ENCODE data around the gene GEMIN7. TPM values are rescaled to one million over a fixed set of nuclear protein-coding genes. Genes with fewer than 3 reads are reported as not detected.

GEMIN7 gene
- total RNA-seq, 2 donors from 2014 or later: 15.8 to 19.5 TPM

GRCh38 chr19:45119582-45119981 is 40.5 kb downstream of the GEMIN7 start:
- DNase-seq (no peak), ATAC-seq (no peak)
- 82 to 83% methylated on average over 3 to 6 of the region's 6 CpGs for WGBS, 2 donors
- no peak overlapping the region for H3K4me3 ChIP-seq
- peaks cover 21% of the 10 kb centered on the region for H3K4me1 ChIP-seq
- no peak overlapping the region for H3K27ac ChIP-seq
- no peak for TF ChIP-seq POLR2A (IDR thresholded peaks at IDR 0.05)
- TF ChIP-seq, protein P1, sequence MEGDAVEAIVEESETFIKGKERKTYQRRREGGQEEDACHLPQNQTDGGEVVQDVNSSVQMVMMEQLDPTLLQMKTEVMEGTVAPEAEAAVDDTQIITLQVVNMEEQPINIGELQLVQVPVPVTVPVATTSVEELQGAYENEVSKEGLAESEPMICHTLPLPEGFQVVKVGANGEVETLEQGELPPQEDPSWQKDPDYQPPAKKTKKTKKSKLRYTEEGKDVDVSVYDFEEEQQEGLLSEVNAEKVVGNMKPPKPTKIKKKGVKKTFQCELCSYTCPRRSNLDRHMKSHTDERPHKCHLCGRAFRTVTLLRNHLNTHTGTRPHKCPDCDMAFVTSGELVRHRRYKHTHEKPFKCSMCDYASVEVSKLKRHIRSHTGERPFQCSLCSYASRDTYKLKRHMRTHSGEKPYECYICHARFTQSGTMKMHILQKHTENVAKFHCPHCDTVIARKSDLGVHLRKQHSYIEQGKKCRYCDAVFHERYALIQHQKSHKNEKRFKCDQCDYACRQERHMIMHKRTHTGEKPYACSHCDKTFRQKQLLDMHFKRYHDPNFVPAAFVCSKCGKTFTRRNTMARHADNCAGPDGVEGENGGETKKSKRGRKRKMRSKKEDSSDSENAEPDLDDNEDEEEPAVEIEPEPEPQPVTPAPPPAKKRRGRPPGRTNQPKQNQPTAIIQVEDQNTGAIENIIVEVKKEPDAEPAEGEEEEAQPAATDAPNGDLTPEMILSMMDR (IDR thresholded peaks at IDR 0.05): no peak
- no peaks in the 10 kb centered on the region for H3K27me3 ChIP-seq
- intact Hi-C loops (cut with DNase I): no loop called here
- no peaks in the 10 kb centered on the region for H3K36me3 ChIP-seq (replicated peaks in 1 of 2; ENCODE audit: insufficient read depth in 1 of 2, low read depth in 2 of 2)
- no peaks in the 10 kb centered on the region for H3K9me3 ChIP-seq

- TF ChIP-seq, protein P1 (IDR thresholded peaks at IDR 0.05): no peak
- TF ChIP-seq POLR2A (IDR thresholded peaks at IDR 0.05): no peak
- H3K4me3 ChIP-seq: no peak overlapping the region
- ATAC-seq: no peak
- no peaks in the 10 kb centered on the region for H3K36me3 ChIP-seq (replicated peaks in 1 of 2; ENCODE audit: insufficient read depth in 1 of 2, low read depth in 2 of 2)
- intact Hi-C loops (cut with DNase I): no loop called here
- no peaks in the 10 kb centered on the region for H3K9me3 ChIP-seq
- no peak overlapping the region for H3K27ac ChIP-seq
- no peak for DNase-seq
- peaks cover 30% of the 10 kb centered on the region for H3K4me1 ChIP-seq
- no peaks in the 10 kb centered on the region for H3K27me3 ChIP-seq
- 71 to 80% methylated on average over 6 to 11 of the region's 11 CpGs for WGBS, 2 donors
Observed at GRCh38 chr19:45121827-45122345, 42.8 kb downstream of the GEMIN7 start.

DNA sequence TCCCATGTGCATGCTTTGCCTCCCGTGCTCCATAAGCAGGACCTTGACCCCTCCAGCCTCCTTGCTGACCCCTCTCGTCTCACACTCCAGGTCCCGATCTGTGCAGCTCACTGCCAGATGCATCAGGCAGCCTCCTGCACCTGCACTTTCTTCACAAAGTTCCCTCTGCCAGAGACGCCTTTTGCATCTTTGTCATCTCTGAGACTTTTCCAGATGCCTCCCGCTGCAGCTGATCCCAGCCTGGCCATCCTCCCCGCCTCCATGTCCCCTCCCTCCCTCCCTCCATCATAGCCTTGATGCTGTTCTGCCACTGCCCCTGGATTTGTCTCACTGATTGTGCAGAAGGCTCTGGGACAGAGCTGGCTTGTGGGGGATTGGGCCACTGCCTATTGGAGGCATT is 43.8 kb downstream of the GEMIN7 start:
- intact Hi-C loops (cut with DNase I): no loop called here
- Histone ChIP-seq H3K9me3 (no peaks in the 10 kb centered on the region), H3K4me1 (peaks cover 20% of the 10 kb centered on the region), H3K36me3 (replicated peaks in 1 of 2; ENCODE audit: insufficient read depth in 1 of 2, low read depth in 2 of 2) (no peaks in the 10 kb centered on the region), H3K27me3 (no peaks in the 10 kb centered on the region), H3K4me3 (no peak overlapping the region), H3K27ac (no peak overlapping the region)
- TF ChIP-seq, protein P1 (IDR thresholded peaks at IDR 0.05): no peak
- no peak for TF ChIP-seq POLR2A (IDR thresholded peaks at IDR 0.05)
- WGBS, 2 donors: 78 to 83% methylated on average over 6 of the region's 6 CpGs
- no peak for DNase-seq
- ATAC-seq: no peak

DNA sequence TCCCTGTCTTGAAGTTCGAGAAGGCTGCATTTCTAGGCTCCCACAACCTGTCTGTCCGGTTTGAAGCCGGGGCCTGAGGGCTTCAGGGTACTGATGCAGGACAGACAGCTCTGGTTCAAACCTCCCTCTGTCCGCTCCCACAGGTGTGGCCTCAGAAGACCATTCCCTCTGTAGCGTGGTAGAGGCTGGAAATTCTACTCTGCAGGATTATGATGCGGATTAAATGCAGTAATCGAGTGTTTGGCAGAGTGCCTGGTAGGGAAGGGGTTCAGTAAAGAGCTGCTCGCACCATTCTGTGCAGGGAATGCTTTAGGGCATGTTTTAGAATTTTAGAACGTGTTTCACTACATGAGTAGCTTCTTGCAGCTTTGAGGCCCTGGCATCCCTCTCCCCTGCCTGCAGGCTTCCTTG is 44.4 kb downstream of the GEMIN7 start:
- H3K4me3 ChIP-seq: no peak overlapping the region
- TF ChIP-seq, protein P1 (IDR thresholded peaks at IDR 0.05): no peak
- no peak for TF ChIP-seq POLR2A (IDR thresholded peaks at IDR 0.05)
- H3K36me3 ChIP-seq (replicated peaks in 1 of 2; ENCODE audit: insufficient read depth in 1 of 2, low read depth in 2 of 2): no peaks in the 10 kb centered on the region
- no peak for ATAC-seq
- no peaks in the 10 kb centered on the region for H3K27me3 ChIP-seq
- intact Hi-C loops (cut with DNase I): no loop called here
- 30 to 65% methylated on average over 3 to 9 of the region's 9 CpGs for WGBS, 2 donors
- no peak overlapping the region for H3K27ac ChIP-seq
- H3K4me1 ChIP-seq: peaks cover 14% of the 10 kb centered on the region
- H3K9me3 ChIP-seq: no peaks in the 10 kb centered on the region
- no peak for DNase-seq

DNA sequence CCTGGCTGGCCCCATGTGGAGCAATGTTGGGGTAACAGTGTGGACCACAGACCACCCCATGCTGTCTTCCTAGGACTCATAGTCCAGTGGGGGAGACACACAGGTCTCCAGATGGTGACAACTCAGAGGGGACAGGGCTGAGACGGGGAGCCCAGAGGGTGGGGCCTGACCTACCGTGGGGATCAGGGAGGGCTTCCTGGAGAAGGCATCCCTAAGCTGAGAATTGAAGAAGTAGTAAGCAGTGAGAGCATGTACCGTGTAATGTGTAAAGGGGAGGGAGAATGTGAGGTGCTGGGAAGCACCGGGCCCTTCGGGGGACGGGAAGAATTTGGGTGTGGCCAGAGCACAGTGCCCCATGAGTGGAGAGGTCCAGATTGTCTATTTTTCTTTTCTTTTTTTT is 45.0 kb downstream of the GEMIN7 start:
- DNase-seq (no peak), ATAC-seq (no peak)
- 86 to 90% methylated on average over 6 of the region's 6 CpGs for WGBS, 2 donors
- intact Hi-C loops (cut with DNase I): no loop called here
- TF ChIP-seq, protein P1 (IDR thresholded peaks at IDR 0.05): no peak
- TF ChIP-seq POLR2A (IDR thresholded peaks at IDR 0.05): no peak
- Histone ChIP-seq H3K27ac (no peak overlapping the region), H3K36me3 (replicated peaks in 1 of 2; ENCODE audit: insufficient read depth in 1 of 2, low read depth in 2 of 2) (no peaks in the 10 kb centered on the region), H3K9me3 (no peaks in the 10 kb centered on the region), H3K27me3 (no peaks in the 10 kb centered on the region), H3K4me3 (no peak overlapping the region), H3K4me1 (peaks cover 10% of the 10 kb centered on the region)

All from body of pancreas (tissue), 4 donors.